Thoracic aorta (tissue), 2 donors: Measurements from ENCODE around the gene DCTN1. TPM values are rescaled to one million over a fixed set of nuclear protein-coding genes. Genes with fewer than 3 reads are reported as not detected.

Experiments
- ATAC-seq: fragments of 150-250 bp; one replicate; pipeline ENCODE4 v1.8.0; 2017; ENCODE audit warnings: low read depth; ENCODE audit not compliant: insufficient number of reproducible peaks, low FRiP score
- DNase-seq: peaks from one replicate; pipeline ENCODE4 v3.0.0-alpha.2; 2020; ENCODE audit warnings: low spot score
- H3K27ac ChIP-seq, 2 donors: fragments of 200-600 bp; sonication (generic); 1 replicate in 1 of 2; 2 replicates in 1 of 2; pipeline ENCODE4 v1.5.1; 2016; ENCODE audit warnings: mild to moderate bottlenecking in 2 of 2, moderate library complexity in 2 of 2
- H3K27me3 ChIP-seq: fragments of 200-600 bp; sonication (generic); replicated peaks from 2 replicates; pipeline ENCODE4 v1.6.0; 2016; ENCODE audit warnings: mild to moderate bottlenecking; ENCODE audit not compliant: insufficient read depth
- H3K36me3 ChIP-seq: fragments of 200-600 bp; sonication (generic); one replicate; pipeline ENCODE4 v1.5.1; 2016
- H3K4me1 ChIP-seq, 2 donors: fragments of 200-600 bp; sonication (generic); 1 replicate in 1 of 2; 2 replicates in 1 of 2; pipeline versions ENCODE4 v1.5.1 to v1.6.0; 2016; ENCODE audit warnings: low read depth in 2 of 2, mild to moderate bottlenecking in 1 of 2; ENCODE audit not compliant: control insufficient read depth in 1 of 2
- H3K4me3 ChIP-seq: fragments of 200-600 bp; sonication (generic); 2 replicates; pipeline ENCODE4 v1.5.1; 2016; ENCODE audit warnings: mild to moderate bottlenecking
- H3K9me3 ChIP-seq: fragments of 200-600 bp; sonication (generic); 2 replicates; pipeline ENCODE4 v1.5.1; 2016
- CTCF ChIP-seq: fragments of 200-600 bp; sonication (generic); IDR thresholded peaks from one replicate; pipeline ENCODE4 v1.5.1; 2019; ENCODE audit warnings: antibody characterized with exemption
- total RNA-seq, 2 donors: library from RNA; depleted of rRNA; stranded (reverse); fragments of >200 nt; gene quantifications; one replicate each; pipeline versions ENCODE4 v1.1.0 to v1.2.3, GENCODE V29; 2016

The DCTN1 gene
- total RNA-seq, 2 donors from 2014 or later, result 123 to 332 TPM

GRCh38 chr2:74316627-74317295, 63.4 kb downstream of the DCTN1 start:
- no peaks in the 10 kb centered on the region for H3K36me3 ChIP-seq
- no peak overlapping the region for H3K4me3 ChIP-seq
- ATAC-seq (no peak), DNase-seq (no peak)
- no peak overlapping the region for H3K27ac ChIP-seq
- H3K4me1 ChIP-seq, result peaks cover 6 to 14% of the 10 kb centered on the region in 2 donors
- H3K27me3 ChIP-seq, result no peaks in the 10 kb centered on the region
- TF ChIP-seq CTCF, result no peak
- no peaks in the 10 kb centered on the region for H3K9me3 ChIP-seq

- H3K27ac ChIP-seq, result no peak overlapping the region
- no peaks in the 10 kb centered on the region for H3K9me3 ChIP-seq
- no peak for DNase-seq
- no peaks in the 10 kb centered on the region for H3K27me3 ChIP-seq
- no peak for TF ChIP-seq CTCF
- no peak overlapping the region for H3K4me3 ChIP-seq
- H3K4me1 ChIP-seq, result peaks cover 6 to 14% of the 10 kb centered on the region in 2 donors
- ATAC-seq, result no peak
- H3K36me3 ChIP-seq, result no peaks in the 10 kb centered on the region
Measured at GRCh38 chr2:74314107-74314506, 66.0 kb downstream of the DCTN1 start.

- DNase-seq (no peak), ATAC-seq (no peak)
- H3K9me3 ChIP-seq, result no peaks in the 10 kb centered on the region
- H3K36me3 ChIP-seq, result no peaks in the 10 kb centered on the region
- no peak overlapping the region for H3K4me3 ChIP-seq
- no peak for TF ChIP-seq CTCF
- H3K27me3 ChIP-seq, result no peaks in the 10 kb centered on the region
- H3K4me1 ChIP-seq, result peaks cover 4 to 12% of the 10 kb centered on the region in 2 donors
- no peak overlapping the region for H3K27ac ChIP-seq
Measured at GRCh38 chr2:74313497-74313896, 66.6 kb downstream of the DCTN1 start.

GRCh38 chr2:74312913-74313312, 67.2 kb downstream of the DCTN1 start:
- no peak for ATAC-seq
- H3K4me3 ChIP-seq, result no peak overlapping the region
- H3K36me3 ChIP-seq, result no peaks in the 10 kb centered on the region
- H3K4me1 ChIP-seq, result peaks cover 0 to 6% of the 10 kb centered on the region in 2 donors
- no peaks in the 10 kb centered on the region for H3K9me3 ChIP-seq
- TF ChIP-seq CTCF, result no peak
- no peak overlapping the region for H3K27ac ChIP-seq
- H3K27me3 ChIP-seq, result no peaks in the 10 kb centered on the region
- DNase-seq, result no peak

Other genes starting within 250 kb of the DCTN1 start
- gene BOLA3, start 232.4 kb downstream of the DCTN1 start, total RNA-seq, result 10 to 100 TPM; 17.2 to 21.1 TPM
- 100 to 1,000 TPM in 1 of 2 donors, 10 to 100 TPM in 1; 97.0 to 107 TPM for gene MOB1A, start 201.4 kb downstream of the DCTN1 start, total RNA-seq
- 100 to 1,000 TPM in 1 of 2 donors, 10 to 100 TPM in 1; 93.3 to 216 TPM for gene MTHFD2, start 181.7 kb downstream of the DCTN1 start, total RNA-seq
- 1 to 10 TPM; 2.2 to 9.5 TPM for gene SLC4A5, start 36.9 kb downstream of the DCTN1 start, total RNA-seq
- 1 to 10 TPM; 1.7 to 1.9 TPM for gene C2orf81, start 41.3 kb upstream of the DCTN1 start, total RNA-seq
- gene WDR54, start 41.4 kb upstream of the DCTN1 start, total RNA-seq, result 1 to 10 TPM; 6.1 to 6.2 TPM
- gene RTKN, start 61.6 kb upstream of the DCTN1 start, total RNA-seq, result 10 to 100 TPM; 23.2 to 25.6 TPM
- 10 to 100 TPM; 15.4 to 17.8 TPM for gene INO80B, start 74.8 kb upstream of the DCTN1 start, total RNA-seq
- 10 to 100 TPM; 27.4 to 47.1 TPM for gene WBP1, start 78.1 kb upstream of the DCTN1 start, total RNA-seq
- 10 to 100 TPM; 42.0 to 55.9 TPM for gene MOGS, start 85.1 kb upstream of the DCTN1 start, total RNA-seq
- 10 to 100 TPM; 14.6 to 40.8 TPM for gene MRPL53, start 92.4 kb upstream of the DCTN1 start, total RNA-seq
- 10 to 100 TPM; 31.5 to 43.4 TPM for gene CCDC142, start 102.7 kb upstream of the DCTN1 start, total RNA-seq
- 10 to 100 TPM; 37.9 to 38.9 TPM for gene TTC31, start 102.8 kb upstream of the DCTN1 start, total RNA-seq
- under 1 TPM; 0.54 to 0.71 TPM for gene LBX2, start 119.3 kb upstream of the DCTN1 start, total RNA-seq
- gene PCGF1, start 127.4 kb upstream of the DCTN1 start, total RNA-seq, result 1 to 10 TPM; 7.8 to 8.0 TPM
- not detected for gene TLX2, start 134.1 kb upstream of the DCTN1 start, total RNA-seq
- 1 to 10 TPM in 1 of 2 donors, not detected in 1; 1.9 TPM for gene DQX1, start 145.9 kb upstream of the DCTN1 start, total RNA-seq
- gene AUP1, start 149.4 kb upstream of the DCTN1 start, total RNA-seq, result 100 to 1,000 TPM in 1 of 2 donors, 10 to 100 TPM in 1; 85.5 to 113 TPM
- gene HTRA2, start 149.6 kb upstream of the DCTN1 start, total RNA-seq, result 10 to 100 TPM; 34.9 to 35.6 TPM
- 10 to 100 TPM; 16.6 to 24.9 TPM for gene LOXL3, start 173.6 kb upstream of the DCTN1 start, total RNA-seq
- gene DOK1, start 174.4 kb upstream of the DCTN1 start, total RNA-seq, result 10 to 100 TPM; 17.6 to 23.1 TPM